ENCODE results near the gene ANP32E. TPM values are rescaled to one million over a fixed set of nuclear protein-coding genes. Genes with fewer than 3 reads are reported as not detected.
"Not testable (repeated sequence)": the region's sequence is repeated elsewhere in the genome, so short reads cannot be mapped to it uniquely, and the experiment has no call there.

Gene ANP32E
- total and polyA plus RNA-seq, 2 of the 13 experiments (the other 11 are each of a cell fraction or from before 2014, with no cell fraction given): 10.3 to 53.0 TPM

DNA sequence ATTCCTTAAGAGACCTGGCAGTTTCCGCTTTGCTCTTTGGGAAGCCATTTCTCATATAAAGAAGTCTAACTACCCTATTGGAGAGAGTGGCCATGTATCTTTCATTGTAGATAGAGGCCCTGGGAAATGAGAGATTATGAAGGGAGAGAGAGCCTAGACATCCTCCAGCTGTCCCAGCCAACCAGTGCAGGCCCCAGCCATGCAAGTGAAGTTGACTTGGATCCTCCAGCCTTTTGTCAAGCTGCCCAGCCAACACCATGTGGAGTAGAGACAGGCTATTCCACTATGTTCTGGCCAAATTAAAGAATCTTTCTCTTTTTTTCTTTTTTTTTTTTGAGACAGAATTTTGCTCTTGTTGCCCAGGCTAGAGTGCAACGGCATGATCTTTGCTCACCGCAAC is 7.1 kb upstream of the ANP32E start (continued):
- no peak for TF ChIP-seq ZNF800 (CRISPR knock-in tag; IDR thresholded peaks at IDR 0.05)
- TF ChIP-seq ZNF616 (CRISPR knock-in tag; IDR thresholded peaks at IDR 0.05; ENCODE audit: low read depth): no peak
- no peak for TF ChIP-seq ZNF138 (CRISPR knock-in tag; IDR thresholded peaks at IDR 0.05; ENCODE audit: low read depth)
- TF ChIP-seq FOXK2 (IDR thresholded peaks at IDR 0.05): no peak
- TF ChIP-seq ZFP37 (CRISPR knock-in tag; IDR thresholded peaks at IDR 0.05; ENCODE audit: borderline replicate concordance): no peak
- TF ChIP-seq ZFY (CRISPR knock-in tag; IDR thresholded peaks at IDR 0.05): no peak
- no peak for TF ChIP-seq ZNF253 (CRISPR knock-in tag; IDR thresholded peaks at IDR 0.05; ENCODE audit: borderline replicate concordance)
- TF ChIP-seq SIN3A (IDR thresholded peaks at IDR 0.05; ENCODE audit: borderline replicate concordance, low read depth, low read length): no peak
- TF ChIP-seq NFE2 (CRISPR knock-in tag; IDR thresholded peaks at IDR 0.05): no peak

DNA sequence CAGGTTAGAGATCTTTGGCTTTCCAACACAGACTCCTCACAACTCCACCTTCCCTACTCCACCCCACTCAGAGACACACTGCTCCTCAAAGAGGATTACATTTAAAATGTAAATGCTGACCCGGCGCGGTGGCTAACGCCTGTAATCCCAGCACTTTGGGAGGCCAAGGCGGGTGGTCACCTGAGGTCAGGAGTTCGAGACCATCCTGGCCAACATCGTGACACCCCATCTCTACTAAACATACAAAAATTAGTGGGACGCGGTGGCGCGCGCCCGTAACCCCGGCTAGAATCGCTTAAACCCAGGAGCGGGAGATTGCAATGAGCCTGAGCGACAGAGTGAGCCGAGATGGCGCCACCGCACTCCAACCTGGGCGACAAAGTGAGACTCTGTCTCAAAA is 1.8 kb upstream of the ANP32E start:
- H3K27ac ChIP-seq (ENCODE audit: extremely low read length, insufficient read depth, low read length): no peak overlapping the region
- BruUV-seq (replicated peaks): no TSS peak
- H3K4me1 ChIP-seq (ENCODE audit: insufficient read depth, low read length): peaks cover 30% of the 10 kb centered on the region
- H3K79me2 ChIP-seq (ENCODE audit: insufficient read depth, low read length): peaks cover 31% of the 10 kb centered on the region
- no peaks in the 10 kb centered on the region for H3K9me3 ChIP-seq (ENCODE audit: low read length)
- in situ Hi-C loops (cut with HindIII; ENCODE audit: extremely low pct_ligation_motif_present, low pct_unique_long_range_greater_than_20kb): no loop called here
- TF ChIP-seq PRMT3 (CRISPR knock-in tag; IDR thresholded peaks at IDR 0.05; ENCODE audit: borderline replicate concordance, low read depth) (no peak), ZNF343 (CRISPR knock-in tag; IDR thresholded peaks at IDR 0.05) (no peak), U2AF2 (IDR thresholded peaks at IDR 0.05; ENCODE audit: low read depth, low read length) (no peak), MAFF (IDR thresholded peaks at IDR 0.05; ENCODE audit: low read depth, low read length) (no peak), MAF1 (CRISPR knock-in tag; IDR thresholded peaks at IDR 0.05; ENCODE audit: borderline replicate concordance) (no peak), ZNF713 (CRISPR knock-in tag; IDR thresholded peaks at IDR 0.05) (no peak)
- intact Hi-C loops (cut with micrococcal nuclease; ENCODE audit: unreplicated experiment): no loop called here
- no peak overlapping the region for H3K4me3 ChIP-seq (replicated peaks in 1 of 3; ENCODE audit: insufficient read depth in 1 of 3, low read depth in 2 of 3, low read length in 3 of 3)
- ChIA-PET CTCF (ENCODE audit: low intra/inter-chr PET ratio, low total read pairs) (no interaction called here), POLR2A (no interaction called here)
- H2AFZ ChIP-seq (ENCODE audit: low read length): no peak overlapping the region
- H4K20me1 ChIP-seq (ENCODE audit: insufficient read depth, low read length): no peaks in the 10 kb centered on the region
- H3K27me3 ChIP-seq (ENCODE audit: control insufficient read depth in 1 of 2, insufficient read depth in 2 of 2, low read length in 2 of 2): no peaks in the 10 kb centered on the region; a peak in 2 of 5 replicates
- H3K4me2 ChIP-seq (ENCODE audit: low read depth, low read length): no peak overlapping the region
- H3K36me3 ChIP-seq (replicated peaks in 1 of 2; ENCODE audit: control insufficient read depth in 1 of 2, insufficient read depth in 2 of 2, low read length in 2 of 2): no peaks in the 10 kb centered on the region
- no peak overlapping the region for H3K9ac ChIP-seq (ENCODE audit: insufficient read depth, low read depth, low read length)
- DNase-seq (ENCODE audit: low spot score): no peak
- 98% methylated on average over 21 of the region's 21 CpGs for WGBS (ENCODE audit: low lambda C conversion rate)
- no peak for ATAC-seq
- no peak for FAIRE-seq

- in situ Hi-C loops (cut with HindIII; ENCODE audit: extremely low pct_ligation_motif_present, low pct_unique_long_range_greater_than_20kb); H3K4me2 ChIP-seq (ENCODE audit: low read depth, low read length); H3K9me3 ChIP-seq (ENCODE audit: low read length); H3K27me3 ChIP-seq (ENCODE audit: control insufficient read depth in 1 of 2, insufficient read depth in 2 of 2, low read length in 2 of 2); FAIRE-seq; CTCF ChIA-PET (ENCODE audit: low intra/inter-chr PET ratio, low total read pairs); BruUV-seq (replicated peaks); H4K20me1 ChIP-seq (ENCODE audit: insufficient read depth, low read length); H3K36me3 ChIP-seq (replicated peaks in 1 of 2; ENCODE audit: control insufficient read depth in 1 of 2, insufficient read depth in 2 of 2, low read length in 2 of 2); H3K4me3 ChIP-seq (replicated peaks in 1 of 3; ENCODE audit: insufficient read depth in 1 of 3, low read depth in 2 of 3, low read length in 3 of 3); POLR2A ChIA-PET; ATAC-seq; H2AFZ ChIP-seq (ENCODE audit: low read length); intact Hi-C loops (cut with micrococcal nuclease; ENCODE audit: unreplicated experiment); H3K9ac ChIP-seq (ENCODE audit: insufficient read depth, low read depth, low read length); DNase-seq (ENCODE audit: low spot score); H3K27ac ChIP-seq (ENCODE audit: extremely low read length, insufficient read depth, low read length): not testable (repeated sequence)
- Histone ChIP-seq H3K4me1 (ENCODE audit: insufficient read depth, low read length) (peaks cover 31% of the 10 kb centered on the region), H3K79me2 (ENCODE audit: insufficient read depth, low read length) (peaks cover 34% of the 10 kb centered on the region)
- WGBS (ENCODE audit: low lambda C conversion rate): 93% methylated on average over 13 of the region's 13 CpGs
These were observed 1.3 kb upstream of the ANP32E start for GRCh38 chr1:150237176-150237575.
